HG03442 (cell line): ENCODE results near the gene CATSPERD.
"Not testable (repeated sequence)": the region's sequence is repeated elsewhere in the genome, so short reads cannot be mapped to it uniquely, and the experiment has no call there.

ENCODE experiments used
- ATAC-seq: cut with Tn5 transposase; IDR thresholded peaks from one replicate; pipeline ENCODE4 v1.9.1; 2021; ENCODE audit warnings: mild to moderate bottlenecking, moderate library complexity; ENCODE audit not compliant: unreplicated experiment

CATSPERD gene

DNA sequence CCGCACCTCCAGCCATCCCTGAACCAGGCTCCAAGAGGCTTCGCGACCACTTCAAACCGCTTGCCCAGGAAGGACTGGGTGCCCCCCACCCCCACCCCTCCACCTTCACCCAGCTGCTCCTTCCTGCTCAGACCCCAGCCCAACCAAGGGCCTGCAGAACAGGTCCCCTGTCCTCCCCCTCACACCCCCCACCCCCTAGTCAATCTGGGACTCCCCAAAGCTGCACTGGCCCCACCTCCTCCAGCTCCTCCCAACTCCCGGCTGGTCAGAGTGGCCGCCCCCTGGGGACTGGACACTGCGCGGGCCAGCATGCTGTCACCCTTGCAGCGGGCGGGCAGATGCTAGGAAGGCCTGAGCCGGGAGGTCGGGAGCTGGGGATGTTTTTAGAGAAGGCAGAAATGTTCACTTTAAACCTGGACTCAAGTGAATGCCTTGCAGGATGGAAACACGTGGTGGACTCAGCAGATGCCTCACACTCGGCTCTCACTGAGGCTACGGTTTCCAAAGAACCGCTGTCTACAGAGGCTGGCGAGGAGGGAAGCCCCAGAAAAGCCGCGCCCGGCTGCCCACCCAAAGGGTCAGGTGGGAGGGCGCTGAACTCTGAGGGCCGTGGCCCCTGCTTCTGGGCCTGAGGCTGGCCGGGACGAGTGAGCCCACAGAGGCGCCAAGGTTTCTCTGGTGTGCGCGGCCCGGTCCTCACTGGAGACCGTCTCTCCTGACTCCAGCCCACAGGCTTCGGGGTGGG, 22.4 kb upstream of the CATSPERD start:
- no peak for ATAC-seq

DNA sequence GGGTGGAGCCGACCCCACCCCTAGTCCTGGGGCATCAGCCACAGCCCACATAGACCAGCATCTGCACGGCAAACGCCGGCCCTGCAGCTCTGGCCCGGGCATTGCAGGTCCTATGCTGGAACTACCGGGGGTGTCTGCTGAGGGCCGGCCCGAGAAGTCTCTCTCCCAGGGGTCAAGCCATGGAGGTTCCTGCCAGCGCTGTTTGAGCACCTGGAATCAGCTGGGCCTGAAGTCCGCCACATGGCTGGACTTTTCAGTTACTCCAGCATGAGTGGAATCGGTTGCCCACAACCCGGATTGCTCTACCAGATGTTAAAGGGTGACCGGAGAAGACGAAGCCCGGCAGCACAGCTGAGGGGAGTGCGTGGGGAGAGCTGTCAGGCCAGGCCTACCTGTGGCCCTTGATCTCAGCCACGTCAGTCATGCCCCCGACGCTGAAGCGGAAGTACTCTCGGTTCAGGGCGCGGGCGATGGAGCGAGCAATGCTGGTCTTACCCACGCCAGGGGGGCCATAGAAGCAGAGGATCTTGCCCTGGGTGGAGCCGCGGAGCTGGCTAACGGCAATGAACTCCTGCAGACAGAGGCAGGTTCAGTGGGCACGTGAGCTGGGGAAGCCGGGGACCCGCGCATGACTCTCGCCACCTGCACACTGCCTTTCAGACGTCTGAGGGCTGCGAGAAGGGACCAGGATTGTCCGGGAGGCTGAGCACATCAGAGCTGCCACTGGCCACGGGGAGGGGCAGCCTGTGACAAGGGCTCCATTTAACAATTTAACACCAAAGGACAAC, 21.6 kb upstream of the CATSPERD start:
- ATAC-seq, result no peak

DNA sequence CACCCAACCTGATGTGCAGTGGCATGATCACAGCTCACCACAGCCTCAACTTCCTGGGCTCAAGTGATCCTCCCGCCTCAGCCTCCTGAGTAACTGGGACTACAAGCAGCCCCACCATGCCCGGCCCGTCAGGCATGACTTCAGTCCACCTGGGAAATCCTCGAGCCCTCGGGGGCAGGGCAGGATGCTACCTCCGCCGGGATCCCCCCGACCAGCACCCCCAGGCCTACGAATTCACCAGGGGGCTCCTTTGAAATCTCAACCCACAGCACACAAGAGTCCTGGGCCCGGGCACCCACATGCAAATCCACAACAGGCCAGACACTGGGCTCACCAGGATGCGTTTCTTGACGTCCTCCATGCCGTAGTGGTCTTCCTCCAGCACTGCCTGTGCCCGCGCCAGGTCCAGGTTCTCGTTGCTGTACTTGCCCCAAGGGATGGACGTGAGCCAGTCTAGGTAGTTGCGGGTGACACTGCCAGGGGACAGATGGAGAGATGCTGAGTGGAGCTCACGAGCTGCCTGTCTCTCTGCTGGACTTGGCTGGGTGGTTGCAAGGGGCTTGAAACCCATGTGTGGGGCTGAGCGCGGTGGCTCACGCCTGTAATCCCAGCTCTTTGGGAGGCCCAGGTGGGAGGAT, 19.9 kb upstream of the CATSPERD start:
- ATAC-seq, result no peak

DNA sequence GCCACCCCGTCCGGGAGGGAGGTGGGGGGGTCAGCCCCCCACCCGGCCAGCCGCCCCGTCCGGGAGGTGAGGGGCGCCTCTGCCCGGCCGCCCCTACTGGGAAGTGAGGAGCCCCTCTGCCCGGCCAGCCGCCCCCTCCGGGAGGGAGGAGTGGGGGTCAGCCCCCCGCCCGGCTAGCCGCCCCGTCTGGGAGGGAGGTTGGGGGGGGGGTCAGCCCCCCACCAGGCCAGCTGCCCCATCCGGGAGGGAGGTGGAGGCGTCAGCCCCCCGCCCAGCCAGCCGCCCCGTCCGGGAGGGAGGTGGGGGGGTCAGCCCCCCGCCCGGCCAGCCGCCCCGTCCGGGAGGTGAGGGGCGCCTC, 18.4 kb upstream of the CATSPERD start:
- ATAC-seq, result not testable (repeated sequence)

DNA sequence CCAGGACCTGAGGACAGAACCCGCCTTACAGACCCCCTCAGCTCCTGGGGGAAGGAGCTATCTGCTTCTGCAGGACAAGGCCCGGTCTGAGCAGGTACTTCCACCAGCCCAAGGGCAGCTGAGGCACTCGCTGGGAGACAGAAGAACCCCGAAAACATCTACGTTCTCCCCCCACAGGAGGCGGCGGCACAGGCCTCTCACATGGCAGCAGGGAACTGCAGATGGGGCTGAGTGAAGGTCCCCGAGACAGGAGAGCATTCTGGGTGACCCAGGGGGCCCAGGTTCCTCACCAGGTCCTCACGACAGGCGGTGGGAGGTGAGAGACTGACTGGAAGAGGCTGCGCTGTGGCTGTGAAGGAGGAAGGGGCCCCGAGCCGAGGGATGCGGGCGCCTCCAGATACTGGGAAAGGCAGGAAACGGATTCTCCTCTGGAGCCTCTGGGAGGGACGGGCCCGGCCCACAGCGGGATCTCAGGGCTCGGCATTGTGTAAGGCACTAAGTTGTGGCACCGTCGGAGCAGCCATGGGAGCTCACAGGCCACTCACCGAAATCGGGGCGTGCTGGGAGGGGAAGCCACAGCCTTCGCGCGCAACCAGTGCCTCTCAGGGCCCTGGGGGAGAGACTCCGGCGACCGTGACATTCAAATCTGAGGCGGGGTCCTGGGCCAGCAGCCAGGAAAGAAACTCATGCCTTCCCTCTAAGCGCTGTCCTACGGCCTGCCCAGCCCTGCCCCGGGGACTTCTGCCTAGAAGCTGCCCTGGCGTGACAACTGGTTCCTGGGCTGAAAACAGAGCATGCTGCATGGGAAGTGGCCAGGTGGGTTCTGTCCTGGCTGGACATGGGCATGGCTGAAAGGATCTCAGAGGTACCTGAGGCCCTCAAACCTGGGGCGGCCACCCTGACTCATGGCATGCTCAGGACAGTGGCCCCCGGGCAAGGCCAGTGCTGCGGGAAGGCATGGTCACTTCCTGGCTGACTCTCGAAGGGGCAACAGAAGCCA, 16.3 kb upstream of the CATSPERD start:
- ATAC-seq, result no peak

DNA sequence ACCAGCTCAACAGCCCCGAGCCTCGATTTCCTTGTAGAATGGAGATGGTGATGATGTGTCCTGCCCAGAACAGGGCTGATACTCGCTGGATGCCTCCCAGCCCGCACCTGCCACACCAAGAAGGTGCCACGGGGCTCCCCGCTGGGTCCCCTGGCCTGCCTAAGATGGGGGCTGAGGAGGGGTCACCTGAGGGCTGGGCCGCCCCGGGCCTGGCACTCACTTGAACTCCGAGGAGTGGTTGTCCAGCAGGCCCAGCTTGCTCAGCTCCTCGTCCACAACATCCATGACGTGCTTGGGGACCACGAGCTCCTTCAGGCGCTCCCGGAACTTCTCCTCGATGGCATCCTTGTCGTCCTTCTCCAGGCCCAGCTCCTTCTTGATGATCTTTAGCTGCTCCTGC, 14.9 kb upstream of the CATSPERD start:
- ATAC-seq, result no peak

DNA sequence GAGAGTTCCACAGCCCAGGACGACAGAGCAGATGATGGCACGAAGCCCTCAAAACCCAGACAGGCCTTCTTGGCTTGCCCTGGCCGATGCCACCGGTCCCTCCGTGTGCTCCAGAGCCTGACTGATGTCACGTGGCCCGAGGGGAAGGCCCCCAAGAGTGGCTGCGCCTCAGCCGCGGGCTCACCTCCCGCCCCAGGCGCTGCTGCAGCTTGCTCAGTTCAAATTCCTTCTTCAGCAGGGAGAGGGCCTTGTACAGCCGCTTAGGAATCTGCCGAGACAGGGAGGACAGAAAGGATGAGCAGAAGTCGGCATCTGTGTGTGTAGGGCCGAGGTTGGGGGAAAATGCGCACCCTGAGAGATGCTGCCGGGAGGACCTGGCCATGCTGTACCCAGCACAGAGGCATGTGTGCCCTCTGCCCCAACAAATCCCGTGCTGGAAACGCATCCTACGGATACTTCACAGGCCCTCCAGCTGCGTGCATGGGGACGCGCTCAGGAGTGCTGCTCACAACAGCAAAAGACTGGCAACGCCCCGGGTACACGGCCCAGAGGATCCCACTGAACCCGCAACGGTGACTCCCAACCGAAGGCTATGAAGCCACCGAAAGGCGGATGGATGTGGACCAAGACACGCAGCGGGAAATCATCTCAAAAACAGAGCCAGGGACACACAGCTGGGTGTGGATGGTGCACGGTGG, 13.4 kb upstream of the CATSPERD start:
- ATAC-seq, result no peak

DNA sequence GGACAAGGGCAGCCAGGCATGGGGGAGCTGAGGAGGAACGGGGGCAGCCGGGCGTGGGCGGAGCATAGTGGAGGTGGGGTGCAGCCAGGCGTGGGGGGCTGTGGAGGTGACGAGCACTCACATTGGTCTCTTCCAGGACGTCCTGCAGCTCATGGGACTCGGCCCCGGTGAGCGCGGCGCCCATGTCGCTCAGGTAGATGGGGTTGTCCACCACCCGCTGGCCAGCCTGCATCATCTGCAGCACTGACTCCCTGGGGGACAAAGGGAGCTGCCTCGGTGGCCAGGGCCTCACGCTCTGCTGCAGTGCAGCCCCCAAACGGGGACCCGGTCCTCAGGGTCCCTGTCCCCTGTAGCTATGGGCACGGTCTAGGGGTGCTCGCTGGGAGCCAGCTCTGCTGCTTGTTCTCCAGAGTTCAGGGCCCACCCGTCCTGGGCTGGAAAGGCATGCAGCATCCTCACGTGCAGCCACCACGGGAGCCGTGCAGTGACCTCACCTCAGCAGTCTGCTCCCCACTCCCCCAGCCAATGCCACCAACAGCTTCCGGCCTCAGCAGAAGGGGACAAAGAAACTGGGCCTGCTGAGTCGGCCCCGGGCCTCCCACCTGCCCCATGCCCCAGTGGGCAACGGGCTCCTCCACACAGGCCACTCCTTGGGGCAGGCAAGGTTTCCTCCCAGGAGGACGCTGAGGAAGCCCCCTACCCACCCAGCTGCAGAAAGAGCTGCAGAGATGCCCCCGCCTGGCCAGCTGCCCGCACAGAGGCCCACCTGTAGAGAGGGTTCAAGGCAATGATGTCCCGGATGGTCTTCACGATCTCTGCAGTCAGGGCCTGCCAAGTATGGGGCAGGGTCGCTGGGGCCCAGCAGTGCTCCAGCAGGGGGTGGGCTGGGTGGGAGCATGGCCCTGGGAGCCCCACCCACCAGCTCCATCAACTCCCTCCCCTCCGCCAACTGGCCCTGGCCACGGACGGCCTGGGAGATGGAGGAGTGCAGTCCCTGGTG, 12.6 kb upstream of the CATSPERD start:
- ATAC-seq, result no peak

DNA sequence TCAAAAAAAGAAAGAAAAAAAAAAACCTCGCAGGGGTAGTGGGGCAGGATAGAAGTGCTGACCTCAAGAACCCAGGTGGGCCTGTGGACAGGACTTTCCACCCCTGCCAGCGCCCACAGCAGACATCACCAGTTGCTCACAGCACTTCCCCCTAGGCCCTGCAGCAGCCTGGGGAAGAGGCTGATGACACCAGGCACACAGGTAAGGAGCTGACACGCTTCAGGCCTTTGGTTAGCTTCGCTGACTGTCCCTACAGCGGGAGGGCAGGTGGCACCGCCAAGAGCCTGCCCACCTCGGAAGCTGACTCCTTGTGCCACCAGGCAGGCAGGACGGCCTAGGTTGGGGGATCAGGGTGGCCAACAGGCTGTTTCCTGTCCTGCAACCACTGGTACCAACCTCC, 9.4 kb upstream of the CATSPERD start:
- no peak for ATAC-seq

DNA sequence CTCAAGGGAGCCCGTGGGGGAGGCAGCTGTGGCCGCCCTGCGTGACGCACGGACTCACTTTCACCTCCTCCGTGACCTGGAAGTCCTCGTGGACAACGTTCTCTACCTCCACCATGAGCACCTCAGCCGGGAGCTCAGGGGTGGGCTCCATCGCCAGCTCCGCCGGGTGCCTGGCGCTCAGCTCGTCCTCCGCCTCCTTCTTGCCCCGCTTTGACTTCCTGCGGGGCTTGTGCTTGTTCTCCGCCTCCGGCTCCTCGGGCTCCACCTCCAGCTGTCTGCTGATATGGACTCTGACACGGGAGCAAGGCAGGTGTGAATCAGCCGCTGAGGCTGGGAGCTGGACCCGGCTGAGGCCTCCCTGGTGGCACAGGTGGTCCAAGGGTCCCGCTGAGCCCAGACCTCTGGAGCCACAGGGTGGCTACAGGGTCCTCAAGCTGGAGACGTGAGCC, 8.7 kb upstream of the CATSPERD start:
- ATAC-seq, result no peak

DNA sequence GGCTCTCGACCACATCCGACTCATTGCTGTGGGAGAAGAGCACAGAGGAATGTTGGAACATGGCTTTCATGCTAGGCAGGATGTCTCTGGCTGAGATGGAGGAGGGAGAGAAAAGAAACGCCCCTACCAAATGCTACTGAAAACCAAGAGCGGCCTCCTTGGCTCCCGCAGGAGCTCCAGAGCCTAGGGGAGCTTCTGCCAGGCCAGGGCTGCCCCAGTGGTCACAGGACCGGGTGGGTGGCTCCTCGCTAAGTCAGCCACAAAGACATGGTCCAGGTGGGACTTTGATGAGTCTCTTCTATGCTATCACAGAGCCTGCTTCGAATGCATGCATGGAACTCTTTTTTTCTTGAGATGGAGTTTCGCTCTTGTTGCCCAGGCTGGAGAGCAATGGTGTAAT, 7.2 kb upstream of the CATSPERD start:
- no peak for ATAC-seq

DNA sequence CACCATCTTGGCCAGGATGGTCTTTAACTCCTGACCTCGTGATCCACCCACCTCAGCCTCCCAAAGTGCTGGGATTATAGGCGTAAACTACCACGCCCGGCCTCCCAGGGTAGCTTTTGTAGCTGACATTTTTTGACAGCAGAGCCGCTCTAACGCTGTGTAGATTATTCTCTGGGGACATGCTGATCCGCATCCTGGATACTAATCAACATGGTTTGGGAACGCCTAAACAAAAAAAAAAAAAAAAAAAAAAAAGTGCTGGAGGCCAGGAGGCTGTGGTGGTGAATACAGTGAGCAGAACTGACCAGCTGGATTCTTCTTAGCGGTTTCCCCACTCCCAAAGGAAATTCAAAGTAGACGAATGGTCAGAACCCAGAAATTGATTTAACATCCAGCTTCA, 5.6 kb upstream of the CATSPERD start:
- no peak for ATAC-seq

DNA sequence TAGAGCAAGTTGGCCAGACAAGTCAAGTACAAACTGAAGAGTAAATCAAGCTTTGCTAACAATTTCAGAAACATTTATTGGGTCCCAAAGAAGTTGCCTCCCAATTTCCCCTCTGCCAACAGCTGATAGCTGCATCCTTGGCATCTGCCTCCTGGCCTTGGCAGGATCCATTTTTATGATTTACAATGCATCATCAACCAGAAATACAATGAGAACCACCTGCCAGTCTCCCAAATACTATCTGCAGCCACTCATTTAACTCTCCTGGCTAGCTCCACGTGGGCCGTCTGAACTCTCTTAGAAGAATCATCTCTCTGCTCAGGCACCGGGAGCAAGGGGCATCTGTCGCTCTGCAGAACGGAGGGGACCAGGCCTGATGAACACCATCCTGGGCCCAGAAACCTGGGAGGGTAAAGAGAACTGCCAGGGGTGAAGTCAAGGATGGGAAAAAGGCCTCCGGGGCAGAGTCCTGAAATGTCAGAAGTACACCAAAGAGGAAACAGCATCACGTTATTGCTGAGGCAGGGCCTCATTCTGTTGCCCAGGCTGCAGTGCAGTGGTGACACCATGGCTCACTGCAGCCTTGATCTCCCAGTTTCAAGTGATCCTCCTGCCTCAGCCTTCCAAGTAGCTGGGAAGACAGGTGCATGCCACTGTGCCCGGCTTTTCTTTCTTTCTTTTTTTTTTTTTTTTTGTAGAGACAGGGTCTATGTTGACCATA, 3.1 kb upstream of the CATSPERD start:
- no peak for ATAC-seq

DNA sequence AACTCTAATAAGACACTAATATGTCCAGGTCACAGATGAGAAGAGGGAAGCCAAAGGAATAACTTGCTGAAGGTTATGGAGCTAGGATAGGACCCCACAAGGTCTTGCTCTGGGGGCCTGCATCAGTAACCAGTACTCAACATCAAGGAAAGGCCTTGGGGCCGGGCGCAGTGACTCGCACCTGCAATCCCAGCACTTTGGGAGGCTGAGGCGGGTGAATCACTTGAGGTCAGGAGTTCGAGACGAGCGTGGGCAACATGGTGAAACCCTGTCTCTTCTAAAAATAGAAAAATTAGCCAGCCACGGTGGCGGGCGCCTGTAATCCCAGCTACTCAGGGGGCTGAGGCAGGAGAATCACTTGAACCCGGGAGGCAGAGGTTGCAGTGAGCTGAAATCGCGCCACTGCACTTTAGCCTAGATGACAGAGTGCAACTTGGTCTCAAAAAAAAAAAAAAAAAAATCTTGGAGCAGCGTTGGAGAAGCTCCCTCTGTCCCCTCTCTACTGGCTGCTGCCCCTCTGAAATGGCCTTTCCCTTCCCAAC, 2.3 kb upstream of the CATSPERD start:
- no peak for ATAC-seq

DNA sequence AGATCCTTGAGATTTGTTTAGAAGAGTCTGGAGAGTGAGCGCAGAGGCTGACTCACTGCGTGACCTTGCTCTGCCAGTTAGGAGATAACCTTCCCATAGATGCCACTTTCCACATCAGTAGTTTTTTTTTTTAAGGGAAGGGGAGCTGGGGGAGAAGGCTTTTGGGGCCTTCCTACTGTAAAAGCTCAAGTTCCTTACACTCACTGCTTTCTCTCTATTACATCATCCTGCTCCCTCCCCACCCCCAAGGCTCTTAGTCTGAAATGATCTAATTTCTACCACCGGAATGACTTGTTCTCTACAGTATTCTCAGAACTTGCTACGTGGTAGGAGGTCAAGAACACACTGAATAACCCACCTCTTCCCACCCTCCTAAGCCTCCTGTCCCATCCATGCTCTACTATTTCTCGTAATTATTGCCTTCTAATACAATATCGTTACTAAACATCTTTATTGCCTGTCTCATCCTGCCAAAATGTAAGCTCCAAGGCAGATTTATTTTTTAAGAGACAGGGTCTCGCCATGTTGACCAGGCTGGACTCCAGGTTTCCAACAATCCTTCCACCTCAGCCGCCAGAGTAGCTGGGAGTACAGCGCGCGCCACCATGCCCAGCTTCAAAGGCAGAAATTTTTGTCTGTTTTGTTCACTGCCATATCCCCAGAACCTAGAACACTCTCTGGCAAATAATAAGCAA, 1.7 kb upstream of the CATSPERD start:
- no peak for ATAC-seq

DNA sequence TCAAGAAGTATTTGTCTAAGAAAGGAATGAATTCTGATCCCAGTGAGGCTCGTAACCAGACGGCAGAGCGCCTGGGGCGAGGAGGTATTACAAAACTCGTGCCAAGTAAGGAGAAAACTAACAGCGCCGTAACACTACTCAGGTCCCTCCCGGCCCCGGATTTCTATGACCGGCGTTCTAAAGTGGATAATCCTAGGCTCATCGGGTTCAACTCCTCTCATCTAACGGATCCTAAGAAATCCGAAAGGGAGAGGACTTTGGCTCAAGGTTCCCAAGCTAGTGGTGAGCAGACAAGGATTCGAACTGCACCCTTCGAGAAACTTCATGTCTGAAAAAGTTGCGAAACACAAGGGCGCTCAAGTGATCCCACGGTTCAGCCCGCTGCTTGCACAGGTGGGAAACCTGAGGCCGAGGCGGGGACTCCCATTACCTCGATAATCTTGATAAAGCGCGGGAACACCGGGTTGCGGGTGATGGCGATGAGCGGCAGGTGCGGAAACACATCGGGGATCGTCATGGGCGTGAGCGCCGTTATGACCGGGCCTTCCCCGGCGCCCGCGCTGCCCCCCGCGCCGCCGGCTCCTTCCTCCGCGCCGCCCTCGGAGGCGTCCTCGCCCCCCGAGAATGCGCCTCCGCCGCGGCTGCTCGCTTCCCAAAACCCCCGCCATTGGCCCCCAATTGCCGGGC, 1.0 kb upstream of the CATSPERD start:
- ATAC-seq, result peak; percentile 3
